Ovary (tissue), 9 donors: ENCODE measurements around the gene BORCS5. TPM values are rescaled to one million over a fixed set of nuclear protein-coding genes. Genes with fewer than 3 reads are reported as not detected.

Experiments
- DNase-seq, 5 donors: peaks; one replicate each; pipeline ENCODE4 v3.0.0-alpha.2; 2019 to 2020
- H3K27ac ChIP-seq, 2 donors: fragments of 200-600 bp; one replicate each; pipeline versions ENCODE4 v1.5.1 to v1.8.0; 2019 to 2022
- H3K27me3 ChIP-seq: fragments of 200-600 bp; one replicate; pipeline ENCODE4 v1.8.0; 2022
- H3K36me3 ChIP-seq: fragments of 200-600 bp; sonication (generic); one replicate; pipeline ENCODE4 v1.5.1; 2019
- H3K4me1 ChIP-seq: one replicate; pipeline ENCODE4 v1.8.1; 2013; ENCODE audit warnings: mild to moderate bottlenecking, moderate library complexity; ENCODE audit not compliant: insufficient read depth
- H3K4me3 ChIP-seq: fragments of 200-600 bp; sonication (generic); one replicate; pipeline ENCODE4 v1.5.1; 2017
- H3K9me3 ChIP-seq, 2 donors: fragments of 200-600 bp in 1 of 2; sonication (generic) in 1 of 2; one replicate each; pipeline versions ENCODE4 v1.5.1 to v1.8.1; 2013 to 2019; ENCODE audit warnings: mild to moderate bottlenecking in 1 of 2, moderate library complexity in 1 of 2
- EP300 ChIP-seq: sonication (generic); formaldehyde crosslinking; IDR thresholded peaks from one replicate; pipeline ENCODE4 v1.6.1; 2017; ENCODE audit warnings: antibody characterized with exemption
- POLR2A ChIP-seq: fragments of 450-650 bp; IDR thresholded peaks from one replicate; pipeline ENCODE4 v1.6.1; 2017; ENCODE audit warnings: antibody characterized with exemption, mild to moderate bottlenecking, moderate library complexity
- WGBS, 3 donors: extraction: QIAGEN DNeasy Blood & Tissue Kit in 1 of 3; methylation state at CpG; one replicate each; pipeline versions ENCODE4 v1.1.5 to v1.1.7; 2013 to 2017; 5-methylcytosine and 5-hydroxymethylcytosine counted together
- intact Hi-C, 4 donors: fragments of 100-400 bp; cut with DNase I; formaldehyde crosslinking; loops; one replicate each; pipeline versions ENCODE4 v1.11.0 to v1.15.1; 2022 to 2023
- polyA plus RNA-seq, 2 donors: library from polyadenylated mRNA; stranded (reverse); fragments of 200-250 nt in 1 of 2; fragments of 350-450 nt in 1 of 2; fragmentation: Illumina TruSeq in 1 of 2; extraction: RNeasy Lipid Tissue Mini Kit (QIAGEN cat#74804) in 1 of 2; gene quantifications; one replicate each; pipeline ENCODE4 v1.2.3, GENCODE V29; 2013 to 2014
- total RNA-seq, 7 donors: library from RNA; depleted of rRNA in 2 of 7; stranded (reverse); fragments of >200 nt in 2 of 7; fragmentation: NEBNext Ultra II Directional in 3 of 7; extraction: Animal tissue kit (Norgen Biotek cat#: 25700) in 3 of 7; gene quantifications; one replicate each; pipeline versions ENCODE4 v1.1.0 to v1.2.4, GENCODE V29; 2016 to 2023
- TF ChIP-seq, protein P1 (sequence below), 3 donors: fragments of 450-650 bp in 2 of 3; fragments of 200-600 bp in 1 of 3; IDR thresholded peaks; one replicate each; pipeline versions ENCODE4 v1.5.1 to v1.8.0; 2016 to 2022; ENCODE audit warnings: antibody characterized with exemption in 3 of 3, mild to moderate bottlenecking in 1 of 3
- donor health status: DM: no; HTN: no; CAD: no; lungs with moderate emphysema.
- donor health status: DM: no; HTN: no; CAD: no.
- donor health status: Bipolar disorder and iron deficiency.
- donor health status: DM: yes; HTN: yes; CAD: no.
- donor health status: DM: no; HTN: no; CAD: no.
- donor health status: DM: yes; HTN: yes; CAD: no.

The BORCS5 gene
- total and polyA plus RNA-seq, 9 donors = 6.2 to 20.4 (median 11.5) TPM

DNA sequence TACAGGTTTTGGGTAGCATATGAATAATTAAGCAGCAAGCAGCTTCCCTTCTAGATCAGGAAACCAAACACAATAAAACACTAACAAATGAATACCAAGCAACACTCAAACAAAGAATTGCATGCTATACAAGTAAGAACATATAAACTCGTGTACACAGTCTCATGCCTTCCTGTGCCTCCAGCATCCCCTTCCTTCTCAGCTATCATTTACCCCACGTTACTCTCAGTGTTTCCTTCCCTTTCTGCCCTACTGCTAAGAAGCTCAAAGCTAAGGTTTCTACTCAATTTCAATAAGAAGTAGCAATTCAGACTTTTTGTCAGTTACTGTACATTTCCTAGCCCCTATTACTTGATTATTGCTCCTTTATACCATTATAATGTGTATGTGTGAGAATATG lies 124.8 kb downstream of the BORCS5 start:
- Histone ChIP-seq H3K4me1 (no peaks in the 10 kb centered on the region), H3K27ac (no peak overlapping the region), H3K9me3 (no peaks in the 10 kb centered on the region), H3K36me3 (no peaks in the 10 kb centered on the region), H3K27me3 (no peaks in the 10 kb centered on the region), H3K4me3 (no peak overlapping the region)
- no peak for TF ChIP-seq EP300
- TF ChIP-seq, protein P1, sequence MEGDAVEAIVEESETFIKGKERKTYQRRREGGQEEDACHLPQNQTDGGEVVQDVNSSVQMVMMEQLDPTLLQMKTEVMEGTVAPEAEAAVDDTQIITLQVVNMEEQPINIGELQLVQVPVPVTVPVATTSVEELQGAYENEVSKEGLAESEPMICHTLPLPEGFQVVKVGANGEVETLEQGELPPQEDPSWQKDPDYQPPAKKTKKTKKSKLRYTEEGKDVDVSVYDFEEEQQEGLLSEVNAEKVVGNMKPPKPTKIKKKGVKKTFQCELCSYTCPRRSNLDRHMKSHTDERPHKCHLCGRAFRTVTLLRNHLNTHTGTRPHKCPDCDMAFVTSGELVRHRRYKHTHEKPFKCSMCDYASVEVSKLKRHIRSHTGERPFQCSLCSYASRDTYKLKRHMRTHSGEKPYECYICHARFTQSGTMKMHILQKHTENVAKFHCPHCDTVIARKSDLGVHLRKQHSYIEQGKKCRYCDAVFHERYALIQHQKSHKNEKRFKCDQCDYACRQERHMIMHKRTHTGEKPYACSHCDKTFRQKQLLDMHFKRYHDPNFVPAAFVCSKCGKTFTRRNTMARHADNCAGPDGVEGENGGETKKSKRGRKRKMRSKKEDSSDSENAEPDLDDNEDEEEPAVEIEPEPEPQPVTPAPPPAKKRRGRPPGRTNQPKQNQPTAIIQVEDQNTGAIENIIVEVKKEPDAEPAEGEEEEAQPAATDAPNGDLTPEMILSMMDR (IDR thresholded peaks at IDR 0.05) = no peak
- intact Hi-C loops = no loop called here
- no peak for DNase-seq
- 69 to 80% (median 75%) methylated on average over 2 of the region's 2 CpGs for WGBS, 3 donors

DNA sequence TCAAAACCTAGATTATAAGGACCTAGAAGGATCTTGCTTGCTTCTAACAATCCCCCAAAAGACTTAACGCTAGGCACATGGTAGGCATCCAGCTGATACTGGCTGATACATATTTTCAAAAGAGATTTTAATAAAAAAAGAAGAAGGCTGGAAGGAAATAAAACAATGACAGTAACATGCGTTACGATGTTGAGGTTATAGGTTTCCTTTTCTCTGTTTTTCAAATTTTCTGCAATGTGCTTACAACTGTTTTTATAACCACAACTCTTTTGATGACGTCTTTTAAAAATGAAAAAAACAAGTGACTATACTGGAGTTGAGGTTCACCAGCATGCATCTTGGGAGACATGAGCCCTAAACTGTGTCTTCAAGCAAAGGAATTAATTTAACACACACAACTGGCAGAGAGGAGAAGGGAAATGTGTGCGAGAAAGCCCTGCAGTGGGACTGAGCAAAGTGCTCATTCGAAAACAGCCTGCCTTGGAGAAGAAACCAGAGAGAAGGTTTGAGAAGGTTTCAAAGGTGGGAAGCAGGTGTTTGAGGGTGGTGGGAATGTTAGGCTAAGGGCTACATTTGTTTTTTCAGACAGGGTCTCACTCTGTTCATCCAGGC lies 125.4 kb downstream of the BORCS5 start:
- Histone ChIP-seq H3K27ac (no peak overlapping the region), H3K27me3 (no peaks in the 10 kb centered on the region), H3K4me1 (no peaks in the 10 kb centered on the region), H3K9me3 (no peaks in the 10 kb centered on the region), H3K4me3 (no peak overlapping the region), H3K36me3 (no peaks in the 10 kb centered on the region)
- WGBS, 3 donors = 92 to 97% (median 95%) methylated on average over 6 of the region's 6 CpGs
- no peak for DNase-seq
- intact Hi-C loops = no loop called here
- TF ChIP-seq, protein P1 (IDR thresholded peaks at IDR 0.05) = no peak
- TF ChIP-seq POLR2A (no peak), EP300 (no peak)

DNA sequence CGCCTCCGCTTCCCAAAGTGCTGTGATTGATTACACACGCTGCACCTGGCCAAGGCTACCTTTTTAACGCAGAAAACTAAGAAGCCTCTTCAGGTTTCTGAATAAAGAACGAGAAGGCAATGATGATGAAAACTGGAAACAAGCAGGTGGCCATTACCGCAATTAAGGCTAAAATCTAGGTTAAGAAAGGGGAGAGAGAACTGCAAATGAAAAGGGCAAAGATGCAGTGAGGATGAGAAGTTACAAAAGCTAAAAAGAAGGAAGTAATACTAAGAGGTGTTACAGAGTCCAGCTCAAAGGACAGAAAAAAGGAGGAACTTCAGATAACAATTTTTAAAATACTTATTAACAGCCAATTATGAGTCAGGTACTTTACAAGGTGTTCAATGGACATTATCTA lies 126.1 kb downstream of the BORCS5 start:
- Histone ChIP-seq H3K4me1 (no peaks in the 10 kb centered on the region), H3K9me3 (no peaks in the 10 kb centered on the region), H3K27me3 (no peaks in the 10 kb centered on the region), H3K4me3 (no peak overlapping the region), H3K36me3 (no peaks in the 10 kb centered on the region), H3K27ac (no peak overlapping the region)
- intact Hi-C loops = no loop called here
- WGBS, 3 donors = 79 to 97% (median 93%) methylated on average over 6 of the region's 6 CpGs
- DNase-seq = no peak
- no peak for TF ChIP-seq EP300

DNA sequence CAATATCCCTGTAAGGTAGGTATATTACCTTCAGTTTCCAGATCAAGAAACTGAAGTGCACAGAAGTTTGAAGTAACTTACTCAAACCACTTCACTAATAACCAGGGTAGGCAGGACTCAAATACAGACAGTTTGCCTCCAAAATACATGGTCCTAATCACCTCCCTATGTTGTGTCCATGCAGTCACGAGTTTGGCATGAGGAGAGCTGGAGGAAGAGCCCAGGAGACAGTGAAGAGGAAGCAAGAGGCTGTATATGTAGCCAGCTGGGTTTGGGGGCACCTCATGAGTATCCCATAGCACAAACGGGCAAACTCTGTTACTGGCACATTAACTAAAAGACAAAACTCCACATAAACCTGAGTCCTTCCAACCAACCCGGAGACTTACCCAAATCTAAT lies 126.6 kb downstream of the BORCS5 start:
- H3K27ac ChIP-seq = no peak overlapping the region
- TF ChIP-seq POLR2A (no peak), EP300 (no peak)
- TF ChIP-seq, protein P1 (IDR thresholded peaks at IDR 0.05) = no peak
- H3K4me3 ChIP-seq = no peak overlapping the region
- no peaks in the 10 kb centered on the region for H3K36me3 ChIP-seq
- intact Hi-C loops = no loop called here
- WGBS, 3 donors = 68 to 76% (median 72%) methylated on average over 3 of the region's 3 CpGs
- no peak for DNase-seq
- H3K9me3 ChIP-seq = no peaks in the 10 kb centered on the region
- H3K27me3 ChIP-seq = no peaks in the 10 kb centered on the region
- H3K4me1 ChIP-seq = no peaks in the 10 kb centered on the region

DNA sequence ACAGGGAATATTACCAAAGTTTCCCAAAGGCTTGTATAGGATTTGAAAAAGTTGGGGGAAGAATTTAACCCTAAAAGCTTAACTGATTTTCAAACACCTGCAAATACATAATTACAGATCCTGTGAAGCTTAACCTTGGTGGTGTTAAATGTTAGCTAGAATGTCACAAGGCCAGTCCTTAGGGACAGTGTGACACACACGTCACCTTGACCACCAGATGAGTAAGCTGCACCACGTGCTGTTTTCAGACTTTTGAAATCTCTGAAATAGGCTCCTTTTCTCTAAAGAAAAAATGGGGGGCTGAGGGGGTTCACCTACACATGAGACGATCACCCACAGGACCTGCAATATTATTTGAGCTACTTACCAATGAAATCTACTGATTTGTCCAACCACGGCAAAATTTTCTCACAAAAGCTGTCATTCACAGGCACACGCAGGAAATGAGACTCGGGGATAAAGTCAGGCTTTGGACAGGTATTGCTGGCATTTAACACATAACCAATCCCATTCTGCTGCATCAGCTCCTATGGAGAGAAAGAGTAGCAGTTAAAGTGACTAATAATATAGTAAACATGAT lies 129.9 kb downstream of the BORCS5 start:
- no peaks in the 10 kb centered on the region for H3K27me3 ChIP-seq
- H3K9me3 ChIP-seq = no peaks in the 10 kb centered on the region
- H3K27ac ChIP-seq = no peak overlapping the region
- no peak for DNase-seq
- no peaks in the 10 kb centered on the region for H3K4me1 ChIP-seq
- no peak for TF ChIP-seq EP300
- no peak for TF ChIP-seq POLR2A
- TF ChIP-seq, protein P1 (IDR thresholded peaks at IDR 0.05) = no peak
- no peaks in the 10 kb centered on the region for H3K36me3 ChIP-seq
- 90 to 94% (median 94%) methylated on average over 6 of the region's 6 CpGs for WGBS, 3 donors
- intact Hi-C loops = no loop called here
- H3K4me3 ChIP-seq = no peak overlapping the region
